CD4-positive, alpha-beta T cell (primary cell): Measurements from ENCODE around the gene HTR6. TPM values are rescaled to one million over a fixed set of nuclear protein-coding genes. Genes with fewer than 3 reads are reported as not detected.

Experiments used
- ATAC-seq: fragments of 200-7000 bp; cut with Tn5 transposase; one replicate; pipeline ENCODE4 v1.10.0; 2022; ENCODE audit warnings: mild to moderate bottlenecking; ENCODE audit not compliant: poor library complexity
- CTCF ChIA-PET: fragments of 350-600 bp; sonication (Branson Sonifier 250); formaldehyde crosslinking; loops from one replicate; lab custom pipeline; 2021; ENCODE audit warnings: antibody characterized with exemption, inconsistent platforms; lab: Charles Lee
- POLR2A ChIA-PET: fragments of 350-600 bp; sonication (Branson Sonifier 250); formaldehyde crosslinking; loops from one replicate; lab custom pipeline; 2021; ENCODE audit warnings: antibody characterized with exemption, inconsistent platforms; lab: Charles Lee
- DNase-seq, 14 experiments: peaks; one replicate each; pipeline ENCODE4 v3.0.0-alpha.2; 2013 to 2020; ENCODE audit warnings: mixed read lengths in 2 of 14
- H3K27ac ChIP-seq, 2 donors: one replicate each; pipeline versions ENCODE4 v1.5.1 to v1.7.0; 2013; ENCODE audit warnings: low read length in 2 of 2, low read depth in 1 of 2, mild to moderate bottlenecking in 1 of 2
- H3K27me3 ChIP-seq, 2 experiments: 1 replicate in 1 of 2; 2 replicates in 1 of 2; pipeline versions ENCODE4 v1.6.1 to v1.7.0; 2013; ENCODE audit warnings: low read length in 2 of 2, control low read depth in 1 of 2, mild to moderate bottlenecking in 1 of 2, moderate library complexity in 1 of 2; ENCODE audit not compliant: insufficient read depth in 2 of 2, control insufficient read depth in 1 of 2
- H3K36me3 ChIP-seq: one replicate; pipeline ENCODE4 v1.6.1; 2013; ENCODE audit warnings: low read length, control low read depth; ENCODE audit not compliant: insufficient read depth
- H3K4me1 ChIP-seq: one replicate; pipeline ENCODE4 v1.6.1; 2013; ENCODE audit warnings: low read length, control low read depth; ENCODE audit not compliant: insufficient read depth
- H3K4me3 ChIP-seq: one replicate; pipeline ENCODE4 v1.5.1; 2013; ENCODE audit warnings: mild to moderate bottlenecking, low read length, moderate library complexity
- H3K9me3 ChIP-seq, 2 experiments: 1 replicate in 1 of 2; 2 replicates in 1 of 2; pipeline versions ENCODE4 v1.6.1 to v1.7.0; 2013; ENCODE audit warnings: low read length in 2 of 2, mild to moderate bottlenecking in 2 of 2, control low read depth in 1 of 2, moderate library complexity in 1 of 2; ENCODE audit not compliant: control insufficient read depth in 1 of 2, insufficient read depth in 1 of 2
- H3K27ac Mint-ChIP-seq: one replicate; pipeline ENCODE4 v1.8.0; 2020; ENCODE audit warnings: mixed read lengths
- H3K27me3 Mint-ChIP-seq: one replicate; pipeline ENCODE4 v1.8.0; 2021; ENCODE audit warnings: mixed read lengths
- H3K36me3 Mint-ChIP-seq: one replicate; pipeline ENCODE4 v1.8.0; 2021; ENCODE audit warnings: low read depth, mixed read lengths
- H3K4me1 Mint-ChIP-seq: one replicate; pipeline ENCODE4 v1.8.0; 2021; ENCODE audit warnings: low read depth, mixed read lengths
- H3K4me3 Mint-ChIP-seq: one replicate; pipeline ENCODE4 v1.8.0; 2020; ENCODE audit warnings: mild to moderate bottlenecking, mixed read lengths
- H3K9me3 Mint-ChIP-seq: one replicate; pipeline ENCODE4 v1.8.0; 2020; ENCODE audit warnings: mixed read lengths
- CTCF ChIP-seq: fragments of 200-600 bp; IDR thresholded peaks from one replicate; pipeline ENCODE4 v1.8.0; 2022; ENCODE audit warnings: antibody characterized with exemption, mild to moderate bottlenecking
- intact Hi-C, 2 experiments: fragments of 100-400 bp; cut with DNase I in 1 of 2; cut with micrococcal nuclease in 1 of 2; formaldehyde crosslinking; loops; one replicate each; pipeline versions ENCODE4 v1.15.1 to v1.9.0; 2023 to 2025; cut with DNase I, micrococcal nuclease
- total RNA-seq, 174 experiments: library from RNA in 2 of 174; stranded (reverse) in 2 of 174; gene quantifications; one replicate each; pipeline ENCODE4 v1.2.3 and lab custom pipeline; 2021 to 2026

The HTR6 gene
- total RNA-seq, 2 experiments from 2014 or later = 2.1 to 2.2 TPM

- peaks cover 10% of the 10 kb centered on the region for H3K4me1 ChIP-seq
- H3K27me3 ChIP-seq = no peaks in the 10 kb centered on the region
- no peaks in the 10 kb centered on the region for H3K9me3 ChIP-seq
- Mint-ChIP-seq H3K27me3 (no peaks in the 10 kb centered on the region), H3K9me3 (no peaks in the 10 kb centered on the region), H3K4me1 (peaks cover 10% of the 10 kb centered on the region), H3K36me3 (peaks cover 13% of the 10 kb centered on the region), H3K27ac (no peak overlapping the region), H3K4me3 (no peak overlapping the region)
- ATAC-seq = no peak
- no peak overlapping the region for H3K27ac ChIP-seq
- DNase-seq = no peak
- no peak for TF ChIP-seq CTCF
- intact Hi-C loops = no loop called here
- ChIA-PET CTCF (no interaction called here), POLR2A (no interaction called here)
- peaks cover 21% of the 10 kb centered on the region for H3K36me3 ChIP-seq
- no peak overlapping the region for H3K4me3 ChIP-seq
Measured at GRCh38 chr1:19682257-19682656, 17.6 kb downstream of the HTR6 start.

DNA sequence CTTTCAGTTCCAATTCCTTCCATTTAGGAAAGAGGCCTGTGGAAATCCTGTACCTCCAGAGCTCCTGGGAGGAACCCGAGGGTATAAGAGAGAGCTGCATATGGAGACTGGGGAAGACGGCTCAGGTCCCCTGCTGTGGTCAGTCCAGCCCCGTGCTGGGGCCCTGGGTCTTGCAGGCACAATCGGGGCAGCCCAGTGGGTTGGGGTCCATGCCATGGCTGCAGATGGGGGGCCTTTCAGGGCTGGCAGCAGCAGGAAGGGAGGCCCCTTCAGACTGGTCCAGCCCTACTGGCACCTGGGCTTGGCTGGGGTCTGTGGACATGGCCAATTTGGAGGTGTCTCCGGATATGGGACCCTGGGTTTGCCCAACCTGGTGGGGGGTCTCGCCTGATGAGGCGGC lies 18.2 kb downstream of the HTR6 start:
- intact Hi-C loops = no loop called here
- Histone ChIP-seq H3K27me3 (no peaks in the 10 kb centered on the region), H3K9me3 (no peaks in the 10 kb centered on the region), H3K36me3 (peaks cover 24% of the 10 kb centered on the region), H3K4me1 (peaks cover 16% of the 10 kb centered on the region), H3K4me3 (no peak overlapping the region), H3K27ac (no peak overlapping the region)
- Mint-ChIP-seq H3K4me3 (no peak overlapping the region), H3K27ac (no peak overlapping the region), H3K36me3 (peaks cover 19% of the 10 kb centered on the region), H3K27me3 (no peaks in the 10 kb centered on the region), H3K9me3 (no peaks in the 10 kb centered on the region), H3K4me1 (peaks cover 17% of the 10 kb centered on the region)
- ATAC-seq (no peak), DNase-seq (no peak)
- ChIA-PET POLR2A (no interaction called here), CTCF (no interaction called here)
- no peak for TF ChIP-seq CTCF

- H3K4me3 Mint-ChIP-seq = no peak overlapping the region
- ATAC-seq = no peak
- CTCF ChIA-PET = no interaction called here
Measured at GRCh38 chr1:19683351-19683750, 18.7 kb downstream of the HTR6 start.

More at GRCh38 chr1:19683351-19683750, 18.7 kb downstream of the HTR6 start:
- Mint-ChIP-seq H3K27me3 (no peaks in the 10 kb centered on the region), H3K4me1 (peaks cover 21% of the 10 kb centered on the region), H3K9me3 (no peaks in the 10 kb centered on the region), H3K27ac (no peak overlapping the region), H3K36me3 (peaks cover 24% of the 10 kb centered on the region)
- Histone ChIP-seq H3K4me1 (peaks cover 20% of the 10 kb centered on the region), H3K36me3 (peaks cover 24% of the 10 kb centered on the region), H3K27me3 (no peaks in the 10 kb centered on the region), H3K9me3 (no peaks in the 10 kb centered on the region), H3K27ac (no peak overlapping the region), H3K4me3 (no peak overlapping the region)
- DNase-seq = no peak
- POLR2A ChIA-PET = no interaction called here
- TF ChIP-seq CTCF = no peak
- intact Hi-C loops = no loop called here
